GM12801 (cell line): ENCODE results near the gene CDYL.

Source experiments
- TF ChIP-seq, protein P1 (sequence below): IDR thresholded peaks from one replicate; pipeline ENCODE4 v1.5.1; 2011; ENCODE audit warnings: control low read depth; ENCODE audit not compliant: insufficient read length; ENCODE audit errors: extremely low read depth

CDYL gene

DNA sequence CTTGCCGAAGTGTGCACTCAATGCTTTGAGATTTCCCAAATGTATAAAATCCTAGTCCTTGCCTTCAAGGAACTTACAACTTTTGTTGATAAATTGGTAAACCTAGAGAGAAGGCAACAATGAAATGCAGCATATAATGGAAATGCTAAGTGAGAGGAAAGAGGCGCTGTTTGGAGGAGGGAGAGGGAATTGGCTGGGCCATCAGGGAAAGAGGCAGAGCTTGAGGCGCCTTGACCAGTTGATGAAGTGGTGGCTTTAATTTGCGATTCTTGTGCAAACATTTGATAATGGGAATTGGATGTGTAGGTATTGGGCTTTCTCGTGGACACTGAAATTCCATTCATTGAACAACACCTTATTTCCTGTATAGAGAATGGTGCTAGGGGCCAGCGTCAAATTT, 1.9 kb upstream of the CDYL start:
- TF ChIP-seq, protein P1, sequence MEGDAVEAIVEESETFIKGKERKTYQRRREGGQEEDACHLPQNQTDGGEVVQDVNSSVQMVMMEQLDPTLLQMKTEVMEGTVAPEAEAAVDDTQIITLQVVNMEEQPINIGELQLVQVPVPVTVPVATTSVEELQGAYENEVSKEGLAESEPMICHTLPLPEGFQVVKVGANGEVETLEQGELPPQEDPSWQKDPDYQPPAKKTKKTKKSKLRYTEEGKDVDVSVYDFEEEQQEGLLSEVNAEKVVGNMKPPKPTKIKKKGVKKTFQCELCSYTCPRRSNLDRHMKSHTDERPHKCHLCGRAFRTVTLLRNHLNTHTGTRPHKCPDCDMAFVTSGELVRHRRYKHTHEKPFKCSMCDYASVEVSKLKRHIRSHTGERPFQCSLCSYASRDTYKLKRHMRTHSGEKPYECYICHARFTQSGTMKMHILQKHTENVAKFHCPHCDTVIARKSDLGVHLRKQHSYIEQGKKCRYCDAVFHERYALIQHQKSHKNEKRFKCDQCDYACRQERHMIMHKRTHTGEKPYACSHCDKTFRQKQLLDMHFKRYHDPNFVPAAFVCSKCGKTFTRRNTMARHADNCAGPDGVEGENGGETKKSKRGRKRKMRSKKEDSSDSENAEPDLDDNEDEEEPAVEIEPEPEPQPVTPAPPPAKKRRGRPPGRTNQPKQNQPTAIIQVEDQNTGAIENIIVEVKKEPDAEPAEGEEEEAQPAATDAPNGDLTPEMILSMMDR = no peak

DNA sequence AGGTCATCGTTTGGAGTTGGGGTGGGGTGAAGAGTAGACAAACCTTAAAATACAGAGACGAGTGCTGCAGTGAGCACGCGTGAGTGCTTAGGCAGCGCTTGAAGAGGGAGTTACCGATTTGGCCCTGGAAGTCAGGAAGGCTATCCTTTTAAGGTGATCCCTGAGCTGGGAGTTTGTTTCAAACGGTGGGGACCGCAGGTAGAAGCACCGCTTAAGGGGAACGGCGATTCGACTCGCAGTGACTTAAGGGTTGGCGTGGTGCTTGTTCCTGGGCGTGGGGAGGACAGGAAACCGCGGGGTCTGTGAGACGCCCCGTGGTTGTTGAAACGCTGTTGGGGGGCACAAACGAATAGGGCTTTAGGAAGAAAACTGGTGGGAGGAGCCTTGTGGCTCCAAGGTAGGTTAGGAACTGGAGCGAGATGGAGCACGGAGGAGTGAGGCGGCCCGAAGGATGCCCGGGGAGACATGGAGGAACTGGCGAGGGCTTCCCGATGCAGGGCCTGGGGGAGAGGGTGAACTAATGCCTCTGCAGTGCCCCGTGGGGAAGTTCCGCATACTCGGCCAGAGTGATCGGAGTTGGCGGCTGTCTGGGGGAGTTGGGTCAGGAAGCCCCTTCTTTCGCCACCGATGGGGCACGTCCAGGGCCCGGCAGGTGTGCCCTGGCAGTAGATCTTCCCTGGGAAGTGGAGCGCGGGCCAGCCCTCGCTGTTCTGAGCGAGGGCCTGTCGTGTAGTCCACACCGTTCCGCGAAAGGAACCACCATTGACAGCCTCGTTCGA, 1.3 kb upstream of the CDYL start:
- TF ChIP-seq, protein P1 = no peak

GRCh38 chr6:4775494-4776130, 592 bp upstream of the CDYL start:
- TF ChIP-seq, protein P1 = no peak

GRCh38 chr6:4776493-4777393, 539 bp downstream of the CDYL start:
- TF ChIP-seq, protein P1 = no peak

- TF ChIP-seq, protein P1 = no peak
Measured at GRCh38 chr6:4777394-4777935, 1.3 kb downstream of the CDYL start.

- TF ChIP-seq, protein P1 = no peak
Measured at GRCh38 chr6:4778086-4778485, 1.9 kb downstream of the CDYL start.

- TF ChIP-seq, protein P1 = no peak
Measured at GRCh38 chr6:4780360-4780812, 4.2 kb downstream of the CDYL start.
